ENCODE data around the gene JMJD1C. TPM values are rescaled to one million over a fixed set of nuclear protein-coding genes. Genes with fewer than 3 reads are reported as not detected.

JMJD1C gene
- total and polyA plus RNA-seq, 4 donors = 61.8 to 187 (median 99.9) TPM

DNA sequence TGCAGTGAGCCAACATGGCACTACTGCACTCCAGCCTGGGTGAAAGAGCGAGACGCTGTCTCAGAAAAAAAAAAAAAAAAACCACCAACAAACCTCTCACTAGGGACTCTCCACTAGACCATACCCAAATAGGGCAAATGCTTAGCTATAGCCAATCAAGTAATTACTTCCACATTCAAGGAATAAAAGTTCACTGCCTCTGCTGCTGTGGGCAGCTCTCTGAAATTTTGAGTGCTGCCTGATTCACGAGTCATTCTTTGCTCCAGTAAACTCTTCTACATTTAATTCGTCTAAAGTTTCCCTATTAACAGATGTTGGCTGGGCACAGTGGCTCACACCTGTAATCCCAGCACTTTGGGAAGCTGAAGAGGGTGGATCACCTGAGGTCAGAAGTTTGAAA is 337.3 kb downstream of the JMJD1C start:
- WGBS (ENCODE audit: insufficient coverage) = 100% methylated on average over 2 of the region's 4 CpGs
- DNase-seq (ENCODE audit: low read depth in 4 of 6, low spot score in 6 of 6) = no peak
- H3K27ac ChIP-seq (ENCODE audit: low read depth, low read length) = no peak overlapping the region
- H3K9me3 ChIP-seq (ENCODE audit: control insufficient read depth, insufficient read depth, low read length) = peaks cover 1% of the 10 kb centered on the region
- H3K4me1 ChIP-seq (ENCODE audit: control insufficient read depth, insufficient read depth, low read length) = no peaks in the 10 kb centered on the region
- no peaks in the 10 kb centered on the region for H3K27me3 ChIP-seq (ENCODE audit: control insufficient read depth, insufficient read depth, low read length)
- H3K4me3 ChIP-seq (ENCODE audit: low read depth, low read length) = no peak overlapping the region
- H3K36me3 ChIP-seq (ENCODE audit: control insufficient read depth, insufficient read depth, low read length) = no peaks in the 10 kb centered on the region

DNA sequence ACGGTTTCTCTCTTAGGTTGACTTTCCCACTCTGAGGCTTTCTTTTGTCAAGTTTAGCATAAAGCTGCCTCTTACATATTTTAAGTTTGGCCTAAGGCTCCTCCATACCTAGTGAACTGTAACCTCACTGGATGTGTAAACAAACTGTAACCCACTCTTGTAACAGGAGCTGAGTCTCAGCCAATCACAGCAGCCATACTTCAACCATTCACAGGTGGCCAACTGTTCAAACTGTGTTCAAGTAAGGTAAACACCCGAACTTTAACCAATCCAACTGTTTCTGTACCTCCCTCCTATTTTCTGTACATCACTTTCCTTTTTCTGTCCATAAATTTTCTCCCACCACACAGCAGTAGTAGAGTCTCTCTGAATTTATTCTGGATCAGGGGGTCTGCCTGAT is 340.3 kb downstream of the JMJD1C start:
- Histone ChIP-seq H3K4me3 (ENCODE audit: low read depth, low read length) (no peak overlapping the region), H3K27me3 (ENCODE audit: control insufficient read depth, insufficient read depth, low read length) (no peaks in the 10 kb centered on the region), H3K4me1 (ENCODE audit: control insufficient read depth, insufficient read depth, low read length) (no peaks in the 10 kb centered on the region), H3K36me3 (ENCODE audit: control insufficient read depth, insufficient read depth, low read length) (no peaks in the 10 kb centered on the region), H3K27ac (ENCODE audit: low read depth, low read length) (no peak overlapping the region), H3K9me3 (ENCODE audit: control insufficient read depth, insufficient read depth, low read length) (no peaks in the 10 kb centered on the region)
- WGBS (ENCODE audit: insufficient coverage) = 93% methylated on average over 1 of the region's 2 CpGs
- no peak for DNase-seq (ENCODE audit: low read depth in 4 of 6, low spot score in 6 of 6)

DNA sequence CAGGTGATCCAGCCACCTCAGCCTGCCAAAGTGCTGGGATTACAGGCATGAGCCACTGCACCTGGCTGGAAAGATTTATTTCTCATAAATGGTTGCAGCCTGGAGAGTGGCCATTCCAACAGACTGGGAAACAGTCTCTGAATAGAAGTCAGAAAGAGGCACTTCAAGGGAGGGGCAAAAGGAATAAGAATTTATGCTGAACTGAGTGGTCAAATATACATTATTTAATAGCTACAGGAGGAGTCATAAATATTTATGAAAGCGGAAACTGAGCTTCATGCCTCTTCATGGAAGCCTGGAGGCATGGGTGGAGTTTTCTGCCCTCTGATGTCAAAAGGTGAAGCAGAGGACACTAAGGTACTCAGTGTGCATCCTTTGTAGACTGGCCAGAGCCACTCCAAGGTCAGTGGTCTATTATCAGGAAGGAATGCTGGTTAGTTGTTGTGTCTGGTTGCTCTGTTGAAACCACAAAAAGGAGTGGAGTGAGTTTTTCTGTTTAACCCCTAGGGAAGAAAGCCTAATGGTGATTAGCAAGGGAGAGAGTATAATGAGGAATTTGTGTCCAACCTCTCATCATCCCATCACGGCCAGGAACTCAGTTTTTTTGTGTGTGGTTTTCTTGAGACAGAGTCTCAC is 341.9 kb downstream of the JMJD1C start:
- Histone ChIP-seq H3K4me1 (ENCODE audit: control insufficient read depth, insufficient read depth, low read length) (no peaks in the 10 kb centered on the region), H3K27ac (ENCODE audit: low read depth, low read length) (no peak overlapping the region), H3K4me3 (ENCODE audit: low read depth, low read length) (no peak overlapping the region), H3K36me3 (ENCODE audit: control insufficient read depth, insufficient read depth, low read length) (no peaks in the 10 kb centered on the region), H3K9me3 (ENCODE audit: control insufficient read depth, insufficient read depth, low read length) (no peaks in the 10 kb centered on the region), H3K27me3 (ENCODE audit: control insufficient read depth, insufficient read depth, low read length) (no peaks in the 10 kb centered on the region)
- DNase-seq (ENCODE audit: low read depth in 4 of 6, low spot score in 6 of 6) = no peak
- no CpG with 5 or more reads among the region's 2 CpGs for WGBS (ENCODE audit: insufficient coverage)

DNA sequence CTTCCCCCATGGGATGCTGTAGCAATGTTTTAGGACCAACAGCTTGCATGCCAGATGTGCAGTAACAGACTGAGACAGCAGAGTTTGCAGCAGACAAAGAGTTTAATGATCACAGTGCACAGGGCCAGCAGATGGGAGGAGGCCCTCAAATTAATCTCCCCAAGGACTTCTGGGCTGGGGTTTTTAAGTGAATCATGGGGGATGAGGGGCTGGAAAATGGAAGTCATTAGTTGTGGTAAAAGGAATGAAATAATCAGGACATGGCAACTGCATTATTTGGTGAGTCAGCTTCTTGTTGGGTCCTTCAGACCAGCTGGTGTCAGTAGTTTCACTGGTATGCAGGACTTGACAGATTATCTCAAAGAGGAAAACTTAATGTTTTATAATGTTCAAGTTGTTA is 345.2 kb downstream of the JMJD1C start:
- peak in 1 of 6 donors; percentile 36 for DNase-seq (ENCODE audit: low read depth in 4 of 6, low spot score in 6 of 6)
- Histone ChIP-seq H3K27ac (ENCODE audit: low read depth, low read length) (no peak overlapping the region), H3K27me3 (ENCODE audit: control insufficient read depth, insufficient read depth, low read length) (no peaks in the 10 kb centered on the region)

DNA sequence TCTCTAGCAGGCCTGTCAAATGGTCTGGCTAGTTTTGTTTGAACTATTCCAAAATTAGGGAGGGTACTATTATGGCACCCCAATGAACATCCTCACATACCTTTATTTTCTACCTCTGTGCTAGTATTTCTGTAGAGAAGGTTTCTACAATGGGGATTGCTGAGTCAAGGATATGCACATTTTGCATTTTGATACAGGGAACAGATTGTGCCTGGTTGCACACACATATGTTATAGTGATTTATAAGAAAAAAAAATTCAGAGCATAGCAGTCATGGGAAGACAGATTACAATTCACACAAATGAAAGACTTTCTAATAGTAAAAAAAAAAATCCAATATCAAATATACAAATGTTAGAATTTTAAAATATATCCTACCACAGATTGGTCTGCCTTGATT is 346.7 kb downstream of the JMJD1C start:
- Histone ChIP-seq H3K4me1 (ENCODE audit: control insufficient read depth, insufficient read depth, low read length) (peaks cover 8% of the 10 kb centered on the region), H3K4me3 (ENCODE audit: low read depth, low read length) (no peak overlapping the region)

More for the DNA sequence above, 345.2 kb downstream of the JMJD1C start:
- H3K4me1 ChIP-seq (ENCODE audit: control insufficient read depth, insufficient read depth, low read length) = no peaks in the 10 kb centered on the region
- H3K4me3 ChIP-seq (ENCODE audit: low read depth, low read length) = no peak overlapping the region
- no peaks in the 10 kb centered on the region for H3K36me3 ChIP-seq (ENCODE audit: control insufficient read depth, insufficient read depth, low read length)
- no peaks in the 10 kb centered on the region for H3K9me3 ChIP-seq (ENCODE audit: control insufficient read depth, insufficient read depth, low read length)

More for the DNA sequence above, 346.7 kb downstream of the JMJD1C start:
- Histone ChIP-seq H3K27me3 (ENCODE audit: control insufficient read depth, insufficient read depth, low read length) (no peaks in the 10 kb centered on the region), H3K9me3 (ENCODE audit: control insufficient read depth, insufficient read depth, low read length) (no peaks in the 10 kb centered on the region), H3K36me3 (ENCODE audit: control insufficient read depth, insufficient read depth, low read length) (no peaks in the 10 kb centered on the region), H3K27ac (ENCODE audit: low read depth, low read length) (no peak overlapping the region)
- peak in 1 of 6 donors; percentile 68 for DNase-seq (ENCODE audit: low read depth in 4 of 6, low spot score in 6 of 6)

Small RNA genes within 50 kb of the gene (small RNA-seq; reads per million reads assigned to genes)
- gene AC022022.1 (ENCODE audit: low replicate concordance) = not detected
- 26.3 reads per million, percentile 97 among the genes with 10 or more reads in this experiment for gene MIR1296 (ENCODE audit: low replicate concordance)

Other genes starting within 250 kb of the JMJD1C start
- 10 to 100 TPM; 54.3 to 87.5 TPM for gene REEP3, start 55.4 kb upstream of the JMJD1C start, total RNA-seq
- 10 to 100 TPM; 32.3 to 48.5 TPM for gene REEP3, start 55.4 kb upstream of the JMJD1C start, polyA plus RNA-seq (ENCODE audit: insufficient read length in 2 of 2)

Data from spinal cord (tissue), 10 donors.